ENCODE measurements around the gene DLK1.

Gene DLK1

DNA sequence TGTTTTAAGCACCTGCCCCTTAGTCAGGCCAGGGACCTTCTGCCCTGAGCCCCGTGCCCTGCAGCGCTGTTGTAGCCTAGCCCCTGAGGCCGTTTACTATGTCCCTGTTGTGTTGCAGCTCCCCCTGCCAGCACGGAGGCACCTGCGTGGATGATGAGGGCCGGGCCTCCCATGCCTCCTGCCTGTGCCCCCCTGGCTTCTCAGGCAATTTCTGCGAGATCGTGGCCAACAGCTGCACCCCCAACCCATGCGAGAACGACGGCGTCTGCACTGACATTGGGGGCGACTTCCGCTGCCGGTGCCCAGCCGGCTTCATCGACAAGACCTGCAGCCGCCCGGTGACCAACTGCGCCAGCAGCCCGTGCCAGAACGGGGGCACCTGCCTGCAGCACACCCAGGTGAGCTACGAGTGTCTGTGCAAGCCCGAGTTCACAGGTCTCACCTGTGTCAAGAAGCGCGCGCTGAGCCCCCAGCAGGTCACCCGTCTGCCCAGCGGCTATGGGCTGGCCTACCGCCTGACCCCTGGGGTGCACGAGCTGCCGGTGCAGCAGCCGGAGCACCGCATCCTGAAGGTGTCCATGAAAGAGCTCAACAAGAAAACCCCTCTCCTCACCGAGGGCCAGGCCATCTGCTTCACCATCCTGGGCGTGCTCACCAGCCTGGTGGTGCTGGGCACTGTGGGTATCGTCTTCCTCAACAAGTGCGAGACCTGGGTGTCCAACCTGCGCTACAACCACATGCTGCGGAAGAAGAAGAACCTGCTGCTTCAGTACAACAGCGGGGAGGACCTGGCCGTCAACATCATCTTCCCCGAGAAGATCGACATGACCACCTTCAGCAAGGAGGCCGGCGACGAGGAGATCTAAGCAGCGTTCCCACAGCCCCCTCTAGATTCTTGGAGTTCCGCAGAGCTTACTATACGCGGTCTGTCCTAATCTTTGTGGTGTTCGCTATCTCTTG is 7.6 kb downstream of the DLK1 start:
- no peak for DNase-seq (ENCODE audit: low read depth)

DNA sequence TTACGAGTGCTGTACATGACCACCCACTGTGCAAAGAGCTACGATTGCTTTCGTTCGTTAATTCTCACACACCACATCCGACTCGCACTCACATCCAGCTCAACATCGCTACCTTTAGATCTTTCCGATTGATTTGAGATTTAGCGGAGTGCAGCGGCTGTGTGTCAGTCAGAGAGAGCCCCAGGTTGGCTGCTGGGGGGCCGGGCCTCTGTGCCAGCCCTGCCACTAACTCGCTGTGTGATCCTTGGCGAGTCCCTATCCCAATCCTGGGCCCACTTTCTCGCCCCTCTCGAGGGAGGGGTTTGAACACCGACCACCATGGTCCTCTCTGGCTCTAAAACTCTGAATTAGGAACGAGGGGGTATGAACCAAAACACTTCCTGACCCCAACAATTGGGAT is 8.6 kb downstream of the DLK1 start:
- DNase-seq (ENCODE audit: low read depth), result no peak

DNA sequence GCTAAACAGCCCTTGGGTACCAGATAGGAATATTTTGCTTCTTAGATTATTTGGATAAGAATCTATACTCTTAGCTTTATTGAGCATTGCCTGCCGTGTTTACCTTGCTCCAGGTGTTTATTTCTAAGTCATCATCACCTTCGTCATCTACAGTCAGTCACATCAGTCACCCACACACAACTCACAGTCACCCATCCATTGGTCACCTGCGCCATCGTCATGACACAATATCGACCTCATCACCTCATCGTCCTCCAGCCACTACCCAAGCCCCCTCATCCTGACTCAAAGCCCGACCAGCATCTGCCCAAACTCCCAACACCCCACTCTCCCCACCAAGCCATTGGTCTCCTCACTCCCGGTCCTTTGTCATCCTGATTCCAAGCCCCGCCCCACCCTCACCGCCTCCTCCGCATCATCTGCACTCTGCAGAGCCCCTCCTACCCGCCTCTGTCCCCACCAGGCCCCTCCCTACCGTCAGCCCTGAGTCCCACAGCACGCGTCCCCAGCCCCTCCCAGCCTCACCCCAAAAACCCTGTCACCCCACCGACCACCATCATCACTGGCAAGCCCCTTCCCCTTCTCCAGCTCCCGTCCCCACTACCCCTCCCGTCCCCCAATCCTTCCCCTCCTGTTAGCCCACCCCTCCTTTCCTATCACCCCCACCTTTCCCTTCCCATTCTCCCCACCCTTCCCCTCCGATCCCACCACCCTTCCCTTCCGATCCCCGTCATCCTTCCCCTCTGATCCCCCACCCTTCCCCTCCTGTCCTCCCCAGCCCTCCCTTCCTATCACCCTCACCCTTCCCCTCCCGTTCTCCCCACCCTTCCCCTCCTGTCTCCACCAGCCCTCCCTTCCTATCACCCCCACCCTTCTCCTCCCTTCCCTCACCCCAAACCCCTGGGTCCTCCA is 9.8 kb downstream of the DLK1 start:
- no peak for DNase-seq (ENCODE audit: low read depth)

DNA sequence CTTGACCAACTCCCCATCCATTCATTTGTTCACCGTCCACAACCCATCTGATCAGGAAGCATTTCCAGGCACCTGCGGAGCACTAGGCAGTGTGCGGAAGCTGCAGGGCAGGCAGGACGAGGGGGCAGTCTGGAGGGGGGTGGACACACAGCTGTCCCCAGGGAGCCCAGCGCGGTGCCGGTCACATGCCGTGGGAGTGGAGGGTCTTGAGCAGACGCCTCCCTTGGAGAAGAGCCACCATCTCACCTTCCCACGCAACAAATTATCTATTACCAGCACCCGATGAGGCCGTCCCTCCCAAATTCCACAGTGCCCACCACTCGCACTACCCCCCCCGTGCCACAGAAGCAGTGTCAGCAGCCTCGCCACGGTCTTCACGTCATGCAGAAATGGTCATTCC is 10.8 kb downstream of the DLK1 start:
- DNase-seq (ENCODE audit: low read depth), result no peak

DNA sequence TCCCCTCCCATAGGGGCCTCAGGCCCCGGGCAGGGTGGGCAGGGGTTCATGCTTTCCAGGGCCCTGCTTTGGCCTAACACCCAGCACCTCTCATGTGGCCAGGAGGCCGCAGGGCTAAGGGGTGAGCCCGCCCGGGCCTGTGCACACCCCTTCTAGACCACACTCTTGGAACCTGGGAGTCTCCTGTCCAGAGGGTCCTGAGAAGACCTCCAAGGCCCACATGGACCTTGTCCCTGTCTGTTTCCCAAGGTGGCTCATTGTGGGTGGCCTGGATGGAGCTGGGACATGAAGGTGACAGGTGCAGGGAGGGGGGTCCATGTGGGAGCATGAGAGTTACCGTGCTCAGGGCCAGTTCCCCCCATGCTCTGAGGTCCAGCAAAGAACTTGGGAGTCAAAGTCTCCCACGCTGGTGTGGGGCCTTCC is 11.6 kb downstream of the DLK1 start:
- DNase-seq (ENCODE audit: low read depth), result no peak

DNA sequence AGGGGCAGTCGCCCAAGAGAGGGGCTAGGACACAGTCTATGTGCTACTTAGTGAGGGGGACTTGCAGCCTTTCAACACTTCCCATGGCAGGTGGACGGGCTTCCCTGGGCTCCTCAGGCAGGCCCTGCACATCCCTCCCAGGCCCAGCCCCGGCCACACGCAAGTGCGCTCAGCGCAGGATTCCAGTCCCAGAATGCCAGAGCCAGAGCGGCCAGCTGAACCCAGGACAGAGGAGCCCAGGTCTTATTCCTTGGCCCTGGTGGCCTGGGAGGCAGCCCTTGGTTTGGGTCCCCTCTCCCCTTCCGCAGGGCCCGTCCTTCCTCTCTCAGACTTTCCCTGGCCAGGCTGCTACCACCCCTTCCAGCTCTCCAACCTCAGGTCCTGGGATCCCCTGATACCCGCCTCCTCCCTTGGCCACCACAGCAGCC is 12.0 kb downstream of the DLK1 start:
- DNase-seq (ENCODE audit: low read depth), result no peak

DNA sequence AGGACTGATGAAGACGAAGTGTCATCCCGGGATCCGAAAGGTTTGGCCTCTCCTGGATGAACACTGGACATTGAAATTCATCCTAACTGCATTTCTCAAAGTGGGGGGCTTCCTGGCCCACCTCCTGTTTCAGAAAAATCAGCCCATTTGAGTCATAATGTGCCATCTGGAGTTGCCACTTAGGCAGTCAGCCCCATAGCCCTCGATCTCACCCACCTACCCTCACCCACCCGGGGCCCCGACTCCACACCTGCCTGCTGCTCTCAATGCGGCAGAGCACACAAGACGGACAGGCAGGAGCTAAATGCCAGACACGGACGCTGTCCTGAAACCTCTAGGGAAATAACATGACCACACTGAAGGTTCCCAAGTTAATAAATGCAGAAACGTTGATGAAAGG is 12.6 kb downstream of the DLK1 start:
- no peak for DNase-seq (ENCODE audit: low read depth)

DNA sequence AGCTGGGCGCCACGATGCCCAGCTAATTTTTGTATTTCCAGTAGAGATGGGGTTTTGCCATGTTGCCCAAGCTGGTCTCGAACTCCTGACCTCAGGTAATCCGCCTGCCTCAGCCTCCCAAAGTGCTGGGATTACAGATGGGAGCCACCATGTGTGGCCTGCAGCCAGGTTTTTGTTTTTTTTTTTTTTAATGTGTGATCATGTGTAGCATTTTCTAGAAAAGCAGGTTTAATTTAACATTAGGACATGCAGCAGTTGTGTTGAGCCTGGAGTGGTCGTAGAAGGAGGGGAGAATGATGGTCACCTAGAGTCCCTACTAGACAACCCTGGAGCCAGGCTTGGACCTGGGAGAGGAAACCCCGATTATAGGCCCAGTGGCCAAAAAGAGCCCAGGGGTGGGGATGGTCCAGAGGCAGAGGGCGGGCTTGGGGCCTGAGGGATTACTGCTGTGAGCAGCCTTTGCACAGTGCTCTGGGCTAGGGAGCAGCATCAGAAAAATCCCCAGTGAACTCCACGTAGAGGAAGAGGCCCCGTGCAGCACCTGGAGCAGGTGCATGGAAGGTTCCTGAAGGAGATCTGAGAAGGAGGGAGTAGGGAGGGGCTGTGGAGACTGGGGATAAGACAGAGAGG is 13.6 kb downstream of the DLK1 start:
- no peak for DNase-seq (ENCODE audit: low read depth)

DNA sequence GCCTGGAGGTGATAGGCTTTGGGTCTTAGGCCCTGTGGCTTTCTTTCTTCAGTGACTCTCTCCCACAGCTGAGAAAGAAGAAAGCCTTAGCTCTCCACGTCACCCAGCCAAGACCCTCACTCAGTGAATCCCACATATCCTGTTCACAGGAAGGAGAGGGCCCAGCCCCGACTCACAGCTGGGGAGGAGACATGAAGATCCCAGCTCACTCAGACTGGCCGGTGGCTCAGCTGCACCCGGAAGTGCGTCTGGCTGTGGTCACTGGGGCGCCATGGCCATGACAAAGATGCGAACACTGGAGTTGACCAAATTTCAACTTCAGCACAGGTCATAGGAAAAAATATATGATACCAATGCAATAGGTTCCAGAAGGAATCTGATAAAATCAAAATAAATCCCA is 14.2 kb downstream of the DLK1 start:
- no peak for DNase-seq (ENCODE audit: low read depth)

DNA sequence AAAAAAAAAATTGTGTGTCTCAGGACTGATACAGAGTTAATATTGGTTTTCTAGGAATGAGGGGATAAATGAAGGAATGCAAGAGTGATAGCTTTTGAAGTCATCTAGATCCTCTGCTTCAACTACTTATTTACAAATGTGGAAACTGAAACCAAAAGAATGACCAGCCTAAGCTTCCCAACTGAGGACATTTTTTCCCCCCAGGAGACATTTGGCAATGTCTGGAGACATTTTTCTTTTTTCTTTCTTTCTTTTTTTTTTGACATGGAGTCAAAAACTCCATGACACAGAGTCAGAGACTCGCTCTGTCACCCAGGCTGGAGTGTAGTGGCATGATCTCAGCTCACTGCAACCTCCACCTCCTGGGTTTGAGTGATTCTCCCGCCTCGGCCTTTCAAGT is 15.3 kb downstream of the DLK1 start:
- no peak for DNase-seq (ENCODE audit: low read depth)

DNA sequence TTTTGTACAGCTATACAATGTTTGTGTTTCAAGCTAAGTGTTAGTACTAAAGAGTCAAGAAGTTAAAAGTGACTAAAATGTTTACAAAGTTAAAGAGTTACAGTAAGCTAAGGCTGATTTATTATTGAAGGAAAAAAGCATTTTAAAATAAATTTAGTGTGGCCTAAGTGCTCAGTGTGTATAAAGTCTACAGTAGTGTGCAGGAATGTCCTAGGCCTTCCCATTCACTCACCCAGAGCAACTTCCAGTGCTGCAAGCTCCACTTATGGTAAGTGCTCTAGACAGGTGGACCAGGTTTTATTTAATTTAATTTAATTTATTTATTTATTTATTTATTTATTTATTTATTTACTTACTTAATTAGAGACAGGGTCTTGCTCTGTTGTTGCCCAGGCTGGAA is 19.6 kb downstream of the DLK1 start:
- DNase-seq (ENCODE audit: low read depth), result no peak

DNA sequence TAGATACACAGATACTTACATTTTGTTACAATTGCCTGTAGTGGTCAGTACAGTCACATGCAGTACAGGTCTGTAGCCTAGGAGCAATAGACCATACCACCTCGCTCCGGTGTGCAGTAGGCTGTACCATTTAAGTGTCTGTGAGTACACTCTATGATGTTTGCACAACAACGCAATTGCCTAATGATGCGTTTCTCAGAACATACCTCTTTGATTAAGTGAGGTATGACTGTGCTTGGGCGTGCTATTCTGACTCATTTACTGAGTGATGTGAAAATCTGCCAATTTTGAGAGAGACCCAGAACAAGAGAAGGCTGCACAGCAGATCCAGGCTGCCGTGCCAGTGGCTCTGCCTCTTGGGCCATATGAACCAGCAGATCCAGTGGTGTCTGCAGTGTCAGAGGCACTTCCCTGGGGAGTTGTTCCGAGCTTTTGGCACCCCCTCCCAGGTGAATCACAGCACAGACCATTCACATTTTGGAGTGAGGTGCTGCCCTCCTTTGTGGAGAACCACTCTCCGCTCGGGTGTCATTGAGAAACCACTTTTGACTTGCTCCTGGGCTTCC is 20.4 kb downstream of the DLK1 start:
- no peak for DNase-seq (ENCODE audit: low read depth)

DNA sequence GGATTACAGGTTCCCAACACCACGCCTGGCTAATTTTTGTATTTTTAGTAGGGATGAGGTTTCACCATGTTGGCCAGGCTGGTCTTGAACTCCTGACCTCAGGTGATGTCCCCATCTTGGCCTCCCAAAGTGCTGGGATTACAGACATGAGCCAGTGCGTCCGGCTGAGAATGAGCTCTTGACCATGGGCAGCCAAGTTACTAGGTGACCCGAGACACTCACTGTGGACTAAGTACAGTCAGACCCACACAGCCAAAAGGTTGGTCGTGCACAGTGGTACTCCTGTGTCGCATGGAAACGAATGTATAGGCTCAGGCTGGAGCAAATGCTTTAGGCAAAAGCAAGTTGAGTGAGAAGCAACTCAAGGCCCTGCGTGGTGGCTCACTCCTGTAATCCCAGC is 21.0 kb downstream of the DLK1 start:
- DNase-seq (ENCODE audit: low read depth), result no peak

DNA sequence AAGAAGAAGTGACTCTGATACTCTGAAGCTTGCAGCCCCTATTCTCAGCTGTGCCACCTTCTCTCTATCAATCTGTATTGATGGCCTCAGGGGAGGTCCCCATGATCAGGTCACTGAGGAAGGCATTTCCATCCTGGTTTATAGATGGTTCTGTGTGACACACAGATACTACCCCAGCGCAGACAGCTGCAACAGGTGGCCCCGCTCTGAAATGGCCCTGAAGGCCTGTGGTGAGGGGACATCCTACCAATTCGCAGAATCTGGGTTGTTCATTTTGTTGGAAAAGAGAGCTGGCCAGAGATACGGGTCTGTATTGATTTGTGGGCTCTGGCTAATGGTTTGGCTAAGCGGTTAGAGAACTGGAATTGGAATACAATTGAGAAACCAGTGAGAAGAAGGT is 21.7 kb downstream of the DLK1 start:
- no peak for DNase-seq (ENCODE audit: low read depth)

DNA sequence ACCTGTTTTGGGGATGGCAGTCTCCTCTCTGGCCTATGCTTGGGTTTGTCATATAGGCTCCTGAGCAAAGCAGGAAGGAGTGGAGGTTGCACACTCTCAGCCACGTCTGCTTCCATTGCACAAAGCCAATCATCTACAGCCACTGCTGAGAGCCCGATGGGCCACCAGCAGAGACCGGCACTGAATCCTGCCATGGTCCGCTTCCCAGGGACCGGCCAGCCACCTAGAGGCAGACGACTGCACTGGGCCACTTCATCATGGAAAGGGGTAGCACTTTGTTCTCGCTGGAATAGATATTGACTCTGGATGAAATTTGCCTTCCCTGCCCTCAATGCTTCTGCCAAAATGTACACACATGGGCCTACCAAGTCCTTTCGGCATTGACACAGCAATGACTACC is 22.3 kb downstream of the DLK1 start:
- DNase-seq (ENCODE audit: low read depth), result no peak

DNA sequence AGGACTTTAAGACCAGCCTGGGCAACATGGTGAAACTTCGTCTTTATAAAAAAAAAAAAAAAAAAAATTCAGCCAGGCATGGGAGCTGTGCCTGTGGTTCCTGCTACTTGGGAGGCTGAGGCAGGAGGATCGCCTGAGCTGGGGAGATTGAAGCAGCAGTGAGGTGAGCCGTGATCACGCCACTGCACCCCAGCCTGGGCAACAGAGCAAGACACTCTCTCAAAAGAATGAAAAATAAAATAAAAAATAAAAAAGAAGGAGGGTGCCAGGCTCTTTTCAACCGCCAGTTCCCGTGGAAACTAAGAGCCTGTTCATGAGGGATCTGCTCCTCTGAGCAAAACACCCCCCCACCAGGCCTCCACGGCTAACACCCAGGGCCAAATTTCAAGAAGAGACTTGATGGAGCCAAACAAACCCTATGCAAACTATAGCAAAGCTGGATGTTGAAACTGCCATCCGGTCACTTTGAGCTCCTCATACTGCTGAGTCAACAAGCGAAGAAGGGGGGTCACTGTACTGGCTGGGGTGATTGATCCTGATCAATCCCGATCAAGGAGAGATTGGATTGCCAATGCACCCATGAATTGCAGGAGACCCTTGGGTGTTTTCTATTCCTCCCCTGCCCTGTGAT is 23.4 kb downstream of the DLK1 start:
- no peak for DNase-seq (ENCODE audit: low read depth)

DNA sequence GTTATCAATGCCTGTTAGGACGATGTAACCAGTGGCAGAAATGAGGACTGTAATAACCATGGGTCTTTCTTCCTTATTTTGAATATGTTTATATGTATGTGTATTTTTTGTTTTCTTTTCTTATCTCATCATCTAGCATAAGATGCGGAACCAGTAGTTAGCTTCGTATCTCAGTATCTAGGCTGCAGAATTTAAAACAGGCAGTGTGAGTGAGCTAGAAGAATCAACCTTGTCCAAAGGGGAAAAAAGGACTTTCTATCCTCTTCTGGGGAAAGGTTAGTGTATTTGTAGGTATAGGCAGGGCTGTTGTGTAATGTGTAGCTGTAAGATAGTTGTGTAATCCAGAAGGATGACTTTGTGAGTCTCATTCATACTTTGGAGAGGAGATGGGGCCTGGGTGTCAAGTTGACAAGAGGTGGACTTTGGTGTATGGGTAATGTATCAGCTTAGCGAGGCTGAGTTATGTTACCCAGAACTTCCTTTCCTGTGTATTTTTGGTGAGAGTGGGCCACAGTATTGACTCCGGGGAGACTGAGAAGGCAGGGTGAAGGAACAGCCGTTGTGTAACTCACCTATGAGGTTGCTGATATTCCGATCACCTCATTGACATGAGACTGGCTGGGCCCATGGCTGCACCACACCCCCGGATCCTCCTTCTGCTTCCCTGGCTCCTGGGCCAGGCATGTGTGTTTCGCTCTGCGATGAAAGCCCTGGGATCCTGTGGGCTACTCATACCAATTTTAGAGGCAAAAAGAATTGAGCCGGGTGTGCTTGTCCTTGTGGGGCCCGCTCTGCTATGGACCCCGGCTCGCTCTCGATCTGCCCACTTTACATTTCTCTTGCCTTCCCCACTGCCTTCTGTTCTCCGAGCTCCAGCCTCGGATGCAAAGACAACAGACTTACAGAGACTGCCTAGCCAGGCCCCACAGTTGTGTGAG is 24.3 kb downstream of the DLK1 start:
- DNase-seq (ENCODE audit: low read depth), result no peak

DNA sequence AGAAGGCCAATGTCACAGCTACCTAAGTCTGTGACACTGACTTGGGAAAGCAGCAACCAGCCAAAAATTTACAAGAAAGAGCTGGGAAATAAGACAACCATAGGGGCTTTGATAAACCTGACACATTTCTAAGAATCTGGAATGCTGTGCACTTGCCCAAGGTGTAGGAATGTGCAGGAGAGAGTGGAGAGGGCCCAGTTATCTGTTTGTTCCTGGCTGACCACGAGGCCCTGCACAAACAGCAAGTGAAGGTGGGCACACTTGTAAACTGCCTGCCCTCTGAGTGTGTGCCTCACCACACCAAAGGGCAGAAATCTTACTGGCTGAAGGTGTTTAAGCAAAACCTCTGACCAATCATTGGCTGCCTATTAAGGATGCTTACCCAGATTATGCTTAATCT is 27.3 kb downstream of the DLK1 start:
- no peak for DNase-seq (ENCODE audit: low read depth)

DNA sequence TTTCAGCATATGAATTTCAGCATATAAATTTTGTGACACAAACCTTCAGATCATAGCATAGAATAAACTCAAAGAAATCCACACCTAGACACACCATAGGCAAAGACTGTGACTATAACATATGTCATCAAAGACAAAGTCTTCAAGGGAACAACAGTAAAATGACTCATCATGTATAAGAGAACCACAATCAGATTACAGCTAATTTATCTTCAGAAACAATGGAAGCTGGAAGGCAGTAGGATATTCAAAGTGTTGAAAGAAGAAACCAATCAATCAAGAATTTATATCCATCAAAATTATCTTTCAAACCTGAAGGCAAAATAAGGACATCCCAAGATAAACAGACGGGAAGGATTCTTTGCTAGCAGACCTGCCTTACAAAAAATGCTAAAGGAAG is 29.0 kb downstream of the DLK1 start:
- no peak for DNase-seq (ENCODE audit: low read depth)

DNA sequence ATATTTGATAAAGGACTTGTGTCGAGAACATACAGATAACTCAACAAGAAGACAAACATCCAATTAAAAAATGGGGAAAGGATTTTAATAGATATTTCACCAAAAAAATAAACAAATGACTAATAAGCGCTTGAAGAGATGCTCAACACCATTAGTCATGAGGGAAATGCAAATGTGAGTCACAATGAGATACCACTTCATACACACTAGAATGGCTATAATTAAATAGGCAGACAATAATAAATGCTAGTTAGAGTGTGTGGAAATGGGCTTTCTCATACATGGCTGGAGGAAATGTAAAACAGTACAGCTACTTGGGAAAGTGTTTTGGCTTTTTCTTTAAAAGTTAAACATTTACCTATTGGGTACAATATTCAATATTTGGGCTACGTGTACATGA is 34.8 kb downstream of the DLK1 start:
- no peak for DNase-seq (ENCODE audit: low read depth)

DNA sequence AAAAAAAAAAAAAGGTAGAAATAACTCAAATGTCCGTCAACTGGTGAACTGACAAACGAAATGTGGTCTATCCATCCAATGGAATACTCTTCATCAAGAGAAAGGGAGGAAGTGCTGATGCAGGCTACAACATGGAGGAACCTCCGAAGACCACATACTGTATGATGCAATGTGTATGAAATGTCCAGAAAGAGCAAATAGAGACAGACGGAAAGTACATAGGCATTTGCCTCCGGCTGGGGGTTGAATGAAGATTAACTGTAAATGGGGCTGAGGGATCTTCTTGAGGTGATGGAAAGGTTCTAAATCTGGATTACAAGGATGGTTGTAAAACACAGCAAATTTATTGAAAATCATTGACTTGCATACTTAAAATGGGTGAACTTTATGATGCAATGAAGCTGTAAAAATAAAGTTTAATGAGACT is 35.4 kb downstream of the DLK1 start:
- no peak for DNase-seq (ENCODE audit: low read depth)
